Activated CD8-positive, alpha-beta memory T cell treated with anti-CD3 and anti-CD28 coated beads for 36 hours (primary cell): ENCODE data around the gene GIT2. TPM values are rescaled to one million over a fixed set of nuclear protein-coding genes. Genes with fewer than 3 reads are reported as not detected.

Source experiments
- CTCF ChIA-PET: fragments of 350-600 bp; sonication (Branson Sonifier 250); formaldehyde crosslinking; loops from one replicate; lab custom pipeline; 2021; ENCODE audit warnings: antibody characterized with exemption; lab: Charles Lee
- POLR2A ChIA-PET: fragments of 350-600 bp; sonication (Branson Sonifier 250); formaldehyde crosslinking; loops from one replicate; lab custom pipeline; 2021; ENCODE audit warnings: antibody characterized with exemption; lab: Charles Lee
- total RNA-seq, 2 experiments: library from RNA; stranded (reverse); gene quantifications; one replicate each; pipeline ENCODE4 v1.2.3, GENCODE V29; 2021

The GIT2 gene
- total RNA-seq, 2 experiments from 2014 or later, result 48.3 to 49.2 TPM

- POLR2A ChIA-PET, result no interaction called here
- CTCF ChIA-PET, result interaction anchor here (1.1 kb wide), 1 partner anchor 17 kb away, joined by 3 read pairs; the partner anchor contains the start of gene TCHP
Observed at GRCh38 chr12:109883461-109883860, 112.7 kb downstream of the GIT2 start.

- ChIA-PET POLR2A (interaction anchor here (0.5 kb wide), 1 partner anchor 13 kb away, joined by 5 read pairs; no protein-coding TSS in a partner anchor), CTCF (interaction anchor here (1.0 to 1.9 kb wide), 3 partner anchors 23 to 76 kb away, joined by 3 to 6 read pairs (median 5); no protein-coding TSS in a partner anchor)
Observed at GRCh38 chr12:109881752-109882151, 114.4 kb downstream of the GIT2 start.

- POLR2A ChIA-PET, result interaction anchor here (0.5 kb wide), 1 partner anchor 8 kb away, joined by 4 read pairs; no protein-coding TSS in a partner anchor
- CTCF ChIA-PET, result interaction anchor here (1.0 to 1.9 kb wide), 3 partner anchors 22 to 76 kb away, joined by 3 to 6 read pairs (median 5); no protein-coding TSS in a partner anchor
Observed at GRCh38 chr12:109880938-109881337, 115.2 kb downstream of the GIT2 start.

- CTCF ChIA-PET, result no interaction called here
- POLR2A ChIA-PET, result interaction anchor here (0.5 kb wide), 1 partner anchor 8 kb away, joined by 4 read pairs; no protein-coding TSS in a partner anchor
Observed at GRCh38 chr12:109880043-109880931, 115.9 kb downstream of the GIT2 start, which contains the start of gene GLTP. TSS of gene GLTP (minus strand) at chr12:109880541. CDS start at chr12:109880374, 167 bp downstream.

Other genes starting within 250 kb of the GIT2 start
- not detected for gene TRPV4, start 163.0 kb downstream of the GIT2 start, total RNA-seq
- 10 to 100 TPM; 36.9 to 37.4 TPM for gene GLTP, start 115.8 kb downstream of the GIT2 start, total RNA-seq
- 10 to 100 TPM; 25.6 to 27.0 TPM for gene TCHP, start 96.1 kb downstream of the GIT2 start, total RNA-seq
- gene ANKRD13A, start 3.1 kb upstream of the GIT2 start, total RNA-seq, result 10 to 100 TPM; 30.4 to 32.1 TPM
- gene C12orf76, start 52.2 kb upstream of the GIT2 start, total RNA-seq, result 10 to 100 TPM; 10.6 to 11.7 TPM
- 1 to 10 TPM; 3.1 to 4.3 TPM for gene IFT81, start 128.0 kb upstream of the GIT2 start, total RNA-seq